ENCODE data around the gene LGALS9C. TPM values are rescaled to one million over a fixed set of nuclear protein-coding genes. Genes with fewer than 3 reads are reported as not detected.
A peak's percentile ranks its signal among the peaks of the same experiment; 100 is the strongest.
"Not testable (repeated sequence)": the region's sequence is repeated elsewhere in the genome, so short reads cannot be mapped to it uniquely, and the experiment has no call there.

Gene LGALS9C
- total RNA-seq, 6 experiments from 2014 or later: 0.17 to 0.23 TPM; not detected in 4

- H3K4me3 Mint-ChIP-seq: not testable (repeated sequence)
Observed at GRCh38 chr17:18490016-18490415, 13.4 kb downstream of the LGALS9C start.

GRCh38 chr17:18492712-18493480 is 16.3 kb downstream of the LGALS9C start:
- not testable (repeated sequence) for H3K4me1 Mint-ChIP-seq (ENCODE audit: low read depth)

More at GRCh38 chr17:18490016-18490415, 13.4 kb downstream of the LGALS9C start:
- H3K9me3 Mint-ChIP-seq; H3K4me1 Mint-ChIP-seq (ENCODE audit: low read depth); H3K36me3 Mint-ChIP-seq (ENCODE audit: low read depth); H3K27ac Mint-ChIP-seq; DNase-seq; H3K27me3 Mint-ChIP-seq (ENCODE audit: insufficient read depth): not testable (repeated sequence)

GRCh38 chr17:18494250-18494768 is 17.7 kb downstream of the LGALS9C start:
- not testable (repeated sequence) for DNase-seq; H3K9me3 Mint-ChIP-seq; H3K27me3 Mint-ChIP-seq (ENCODE audit: insufficient read depth); H3K4me1 Mint-ChIP-seq (ENCODE audit: low read depth); H3K36me3 Mint-ChIP-seq (ENCODE audit: low read depth); H3K27ac Mint-ChIP-seq; H3K4me3 Mint-ChIP-seq

More at GRCh38 chr17:18492712-18493480, 16.3 kb downstream of the LGALS9C start:
- H3K27ac Mint-ChIP-seq; H3K36me3 Mint-ChIP-seq (ENCODE audit: low read depth); H3K27me3 Mint-ChIP-seq (ENCODE audit: insufficient read depth); H3K9me3 Mint-ChIP-seq; DNase-seq: not testable (repeated sequence)
- H3K4me3 Mint-ChIP-seq: peak overlapping the region; percentile 55; the same call in 1 of the 2 replicates

- TF ChIP-seq CTCF (IDR thresholded peaks at IDR 0.05): peak; percentile 75
- not testable (repeated sequence) for H3K27me3 Mint-ChIP-seq (ENCODE audit: insufficient read depth); H3K27ac Mint-ChIP-seq; H3K4me3 Mint-ChIP-seq; H3K36me3 Mint-ChIP-seq (ENCODE audit: low read depth); H3K9me3 Mint-ChIP-seq; H3K4me1 Mint-ChIP-seq (ENCODE audit: low read depth); DNase-seq
Observed at GRCh38 chr17:18497044-18497443, 20.5 kb downstream of the LGALS9C start.

DNA sequence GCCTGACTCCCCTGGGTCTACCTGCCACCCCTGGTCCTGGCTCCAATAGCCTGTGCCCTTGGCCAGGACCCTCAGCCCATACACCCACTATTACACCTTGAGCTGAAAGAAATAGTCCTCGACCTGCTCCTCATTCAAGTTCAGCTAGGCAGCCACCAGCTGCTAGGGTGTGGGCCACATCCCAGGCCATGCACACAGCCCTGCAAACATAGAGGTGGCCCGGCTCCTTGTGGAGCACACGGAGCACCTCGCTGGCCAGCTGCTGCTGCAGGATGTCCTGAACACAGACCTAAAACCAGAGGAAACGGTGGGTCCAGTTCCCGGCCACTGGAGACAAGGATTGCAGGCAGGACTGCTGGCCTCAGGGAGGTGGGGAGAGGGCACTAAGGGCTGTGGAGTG is 22.5 kb downstream of the LGALS9C start:
- not testable (repeated sequence) for H3K36me3 Mint-ChIP-seq (ENCODE audit: low read depth); H3K9me3 Mint-ChIP-seq; H3K4me3 Mint-ChIP-seq; H3K4me1 Mint-ChIP-seq (ENCODE audit: low read depth); DNase-seq; H3K27me3 Mint-ChIP-seq (ENCODE audit: insufficient read depth); H3K27ac Mint-ChIP-seq

- H3K4me3 Mint-ChIP-seq; H3K4me1 Mint-ChIP-seq (ENCODE audit: low read depth); H3K27ac Mint-ChIP-seq; H3K9me3 Mint-ChIP-seq; DNase-seq; H3K36me3 Mint-ChIP-seq (ENCODE audit: low read depth); H3K27me3 Mint-ChIP-seq (ENCODE audit: insufficient read depth): not testable (repeated sequence)
Observed at GRCh38 chr17:18499756-18500155, 23.2 kb downstream of the LGALS9C start.

DNA sequence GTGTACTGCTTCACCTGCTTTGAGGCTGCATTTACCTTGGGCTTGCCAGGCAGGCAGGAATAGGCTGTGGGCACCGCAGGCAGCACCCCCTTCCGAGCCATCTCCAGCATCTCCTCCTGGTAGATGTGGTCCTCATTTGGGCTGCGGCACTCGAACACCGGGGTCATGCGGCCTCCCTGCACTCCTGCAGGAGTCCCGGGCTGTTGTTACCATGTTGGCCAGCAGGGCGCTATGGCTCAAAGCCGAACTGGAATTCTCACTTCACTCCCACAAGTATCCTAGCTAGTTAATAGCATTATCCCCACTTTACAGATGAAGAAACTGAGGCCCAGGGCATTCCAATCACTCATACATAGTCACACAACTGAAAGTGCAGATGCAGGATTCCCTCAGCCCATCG is 23.7 kb downstream of the LGALS9C start:
- H3K27ac Mint-ChIP-seq; H3K9me3 Mint-ChIP-seq; DNase-seq; H3K36me3 Mint-ChIP-seq (ENCODE audit: low read depth); H3K4me3 Mint-ChIP-seq; H3K27me3 Mint-ChIP-seq (ENCODE audit: insufficient read depth); H3K4me1 Mint-ChIP-seq (ENCODE audit: low read depth): not testable (repeated sequence)
- 0 out of 2 replicates have a peak, but pooled peaks have one; percentile 22 for TF ChIP-seq CTCF (IDR thresholded peaks at IDR 0.05)

DNA sequence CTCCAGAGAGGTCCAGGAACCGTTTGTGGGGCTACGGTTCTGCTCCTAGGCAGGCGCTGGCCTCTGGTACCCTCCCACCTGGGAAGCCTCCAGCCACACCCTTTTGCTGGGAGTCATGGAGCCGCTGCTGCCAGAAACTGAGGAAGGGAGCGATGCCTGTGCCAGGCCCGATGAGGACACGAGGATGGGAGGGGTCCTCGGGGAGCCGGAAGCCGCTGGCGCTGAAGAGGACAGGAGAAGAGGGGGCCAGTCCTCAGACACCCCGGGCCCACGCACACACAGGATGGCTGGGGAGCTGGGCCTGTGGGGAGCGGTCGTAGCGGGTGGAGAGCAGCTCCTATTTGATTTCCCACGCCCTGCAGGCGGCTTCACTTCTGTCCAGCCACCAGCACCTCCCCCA is 24.2 kb downstream of the LGALS9C start:
- not testable (repeated sequence) for DNase-seq; H3K4me3 Mint-ChIP-seq; H3K27me3 Mint-ChIP-seq (ENCODE audit: insufficient read depth); H3K9me3 Mint-ChIP-seq; H3K4me1 Mint-ChIP-seq (ENCODE audit: low read depth); H3K36me3 Mint-ChIP-seq (ENCODE audit: low read depth); H3K27ac Mint-ChIP-seq

DNA sequence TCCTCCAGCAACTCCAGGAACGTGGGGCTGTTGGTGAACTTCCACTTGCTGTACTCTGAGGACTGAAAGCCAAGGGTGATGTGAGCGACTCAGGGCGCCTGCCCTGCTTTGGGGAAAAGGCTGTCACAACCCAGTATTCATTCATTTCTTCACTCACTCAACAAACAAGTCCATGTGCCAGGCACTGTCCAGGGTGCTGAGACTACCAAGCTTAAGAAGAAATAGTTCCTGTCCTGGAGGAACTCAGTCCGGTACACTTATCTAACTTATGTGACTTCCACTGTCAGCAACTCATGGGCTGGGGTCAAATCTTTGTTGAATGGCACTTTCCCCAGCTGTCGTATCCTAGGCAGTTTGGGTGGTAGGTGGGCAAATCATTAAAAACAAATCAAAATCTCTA is 26.6 kb downstream of the LGALS9C start:
- not testable (repeated sequence) for H3K4me1 Mint-ChIP-seq (ENCODE audit: low read depth); H3K4me3 Mint-ChIP-seq; H3K27me3 Mint-ChIP-seq (ENCODE audit: insufficient read depth); H3K27ac Mint-ChIP-seq; DNase-seq; H3K36me3 Mint-ChIP-seq (ENCODE audit: low read depth); H3K9me3 Mint-ChIP-seq

DNA sequence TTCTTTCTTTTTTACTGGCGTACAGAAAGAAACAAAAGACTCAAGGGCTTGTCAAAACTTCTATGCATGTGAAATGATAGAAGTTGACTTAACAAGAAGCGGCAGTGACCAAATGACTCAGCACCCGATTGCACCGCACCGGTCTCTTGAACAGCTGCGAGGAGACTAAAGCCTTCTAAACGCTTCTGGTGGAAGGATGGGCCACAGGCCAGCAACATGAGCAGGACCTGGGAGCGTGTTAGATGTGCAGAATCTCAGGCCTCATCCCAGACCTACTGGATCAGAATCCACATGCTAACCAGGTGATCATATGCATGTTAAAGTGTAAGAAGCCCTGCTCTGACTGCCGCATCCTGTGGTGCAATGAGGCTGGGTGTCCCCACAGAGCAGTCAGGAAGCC is 31.1 kb downstream of the LGALS9C start:
- H3K4me1 Mint-ChIP-seq (ENCODE audit: low read depth); H3K36me3 Mint-ChIP-seq (ENCODE audit: low read depth); H3K9me3 Mint-ChIP-seq; H3K27ac Mint-ChIP-seq; DNase-seq; H3K27me3 Mint-ChIP-seq (ENCODE audit: insufficient read depth); H3K4me3 Mint-ChIP-seq: not testable (repeated sequence)

- not testable (repeated sequence) for H3K9me3 Mint-ChIP-seq; H3K36me3 Mint-ChIP-seq (ENCODE audit: low read depth); H3K27ac Mint-ChIP-seq; DNase-seq; H3K27me3 Mint-ChIP-seq (ENCODE audit: insufficient read depth); H3K4me1 Mint-ChIP-seq (ENCODE audit: low read depth); H3K4me3 Mint-ChIP-seq
Observed at GRCh38 chr17:18508667-18509066, 32.1 kb downstream of the LGALS9C start.

DNA sequence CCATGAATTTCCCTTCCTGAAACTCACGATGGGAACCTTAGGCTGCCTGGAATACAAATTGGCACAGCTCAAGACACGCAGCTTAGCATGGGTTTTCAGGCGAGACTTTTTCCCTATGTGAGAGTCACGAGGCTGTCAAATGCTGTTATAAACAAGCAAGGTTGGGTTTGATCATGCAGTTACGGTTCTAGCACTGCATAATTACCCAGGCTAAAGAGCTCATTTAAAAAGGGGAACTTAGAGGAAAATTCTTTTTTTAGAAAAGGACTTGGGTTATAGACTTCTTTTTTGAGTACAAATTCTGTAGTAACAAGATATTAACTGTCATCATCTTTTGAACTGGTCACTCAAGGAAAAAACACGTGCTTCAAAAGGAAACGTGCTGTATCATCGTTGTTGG is 44.5 kb downstream of the LGALS9C start:
- H3K4me1 Mint-ChIP-seq (ENCODE audit: low read depth); H3K9me3 Mint-ChIP-seq; DNase-seq; H3K27me3 Mint-ChIP-seq (ENCODE audit: insufficient read depth); H3K36me3 Mint-ChIP-seq (ENCODE audit: low read depth); H3K4me3 Mint-ChIP-seq: not testable (repeated sequence)
- peak overlapping the region; percentile 67 for H3K27ac Mint-ChIP-seq

Data from HFFc6 (cell line).